ENCODE data around the gene TSPAN18. TPM values are rescaled to one million over a fixed set of nuclear protein-coding genes. Genes with fewer than 3 reads are reported as not detected.

Gene TSPAN18
- total RNA-seq, 1 experiment from 2014 or later, result 2.8 TPM

GRCh38 chr11:44917741-44918140 is 191.0 kb downstream of the TSPAN18 start:
- H3K27ac ChIP-seq (ENCODE audit: low read depth, low read length, poor library complexity, severe bottlenecking), result no peak overlapping the region
- TF ChIP-seq EZH2 (IDR thresholded peaks at IDR 0.05; ENCODE audit: borderline replicate concordance, low read depth, low read length, poor library complexity, severe bottlenecking) (no peak), CTCF (conservative IDR thresholded peaks at IDR 0.05; ENCODE audit: low read depth, low read length) (no peak)
- no peaks in the 10 kb centered on the region for H3K9me3 ChIP-seq (ENCODE audit: low read depth, low read length, poor library complexity, severe bottlenecking)
- no TSS peak for BruUV-seq (replicated peaks)
- intact Hi-C loops (cut with micrococcal nuclease; ENCODE audit: unreplicated experiment), result loop anchor here (10.0 kb wide), 1 partner anchor 823 kb away; the partner anchor contains the start of gene EXT2
- DNase-seq (ENCODE audit: low spot score), result no peak
- H3K27me3 ChIP-seq (replicated peaks; ENCODE audit: insufficient read depth, low read depth, low read length, poor library complexity), result no peaks in the 10 kb centered on the region
- no peak overlapping the region for H3K4me3 ChIP-seq (ENCODE audit: low read depth, low read length, poor library complexity, severe bottlenecking)
- CTCF ChIA-PET, result no interaction called here
- POLR2A ChIA-PET (ENCODE audit: low non-redundant PET), result no interaction called here
- H3K36me3 ChIP-seq (ENCODE audit: insufficient read depth, low read length, poor library complexity, severe bottlenecking), result no peaks in the 10 kb centered on the region
- H3K4me1 ChIP-seq (ENCODE audit: insufficient read depth, low read length, poor library complexity, severe bottlenecking), result no peaks in the 10 kb centered on the region

- H3K4me1 ChIP-seq (ENCODE audit: insufficient read depth, low read length, poor library complexity, severe bottlenecking), result no peaks in the 10 kb centered on the region
- no peak for TF ChIP-seq EZH2 (IDR thresholded peaks at IDR 0.05; ENCODE audit: borderline replicate concordance, low read depth, low read length, poor library complexity, severe bottlenecking)
- no peak for TF ChIP-seq CTCF (conservative IDR thresholded peaks at IDR 0.05; ENCODE audit: low read depth, low read length)
- BruUV-seq (replicated peaks), result no TSS peak
- ChIA-PET POLR2A (ENCODE audit: low non-redundant PET) (no interaction called here), CTCF (interaction anchor here (1.5 kb wide), 1 partner anchor 185 kb away, joined by 4 read pairs; no protein-coding TSS in a partner anchor)
- intact Hi-C loops (cut with micrococcal nuclease; ENCODE audit: unreplicated experiment), result loop anchor here (10.0 kb wide), 1 partner anchor 56 kb away; no protein-coding TSS in a partner anchor
- no peak overlapping the region for H3K4me3 ChIP-seq (ENCODE audit: low read depth, low read length, poor library complexity, severe bottlenecking)
- H3K36me3 ChIP-seq (ENCODE audit: insufficient read depth, low read length, poor library complexity, severe bottlenecking), result no peaks in the 10 kb centered on the region
- no peak for DNase-seq (ENCODE audit: low spot score)
- H3K27ac ChIP-seq (ENCODE audit: low read depth, low read length, poor library complexity, severe bottlenecking), result no peak overlapping the region
- no peaks in the 10 kb centered on the region for H3K27me3 ChIP-seq (replicated peaks; ENCODE audit: insufficient read depth, low read depth, low read length, poor library complexity)
- H3K9me3 ChIP-seq (ENCODE audit: low read depth, low read length, poor library complexity, severe bottlenecking), result no peaks in the 10 kb centered on the region
Observed at GRCh38 chr11:44920451-44920850, 193.7 kb downstream of the TSPAN18 start.

- Histone ChIP-seq H3K27me3 (replicated peaks; ENCODE audit: insufficient read depth, low read depth, low read length, poor library complexity) (no peaks in the 10 kb centered on the region), H3K4me3 (ENCODE audit: low read depth, low read length, poor library complexity, severe bottlenecking) (no peak overlapping the region), H3K27ac (ENCODE audit: low read depth, low read length, poor library complexity, severe bottlenecking) (no peak overlapping the region), H3K36me3 (ENCODE audit: insufficient read depth, low read length, poor library complexity, severe bottlenecking) (no peaks in the 10 kb centered on the region), H3K9me3 (ENCODE audit: low read depth, low read length, poor library complexity, severe bottlenecking) (no peaks in the 10 kb centered on the region), H3K4me1 (ENCODE audit: insufficient read depth, low read length, poor library complexity, severe bottlenecking) (peaks cover 5% of the 10 kb centered on the region)
- BruUV-seq (replicated peaks), result no TSS peak
- DNase-seq (ENCODE audit: low spot score), result no peak
- CTCF ChIA-PET, result interaction anchor here (0.7 to 1.5 kb wide), 2 partner anchors 188 to 298 kb away, joined by 3 to 11 read pairs; no protein-coding TSS in a partner anchor
- POLR2A ChIA-PET (ENCODE audit: low non-redundant PET), result no interaction called here
- intact Hi-C loops (cut with micrococcal nuclease; ENCODE audit: unreplicated experiment), result loop anchor here (10.0 kb wide), 1 partner anchor 58 kb away; no protein-coding TSS in a partner anchor
- TF ChIP-seq EZH2 (IDR thresholded peaks at IDR 0.05; ENCODE audit: borderline replicate concordance, low read depth, low read length, poor library complexity, severe bottlenecking), result no peak
- no peak for TF ChIP-seq CTCF (conservative IDR thresholded peaks at IDR 0.05; ENCODE audit: low read depth, low read length)
Observed at GRCh38 chr11:44923115-44923514, 196.4 kb downstream of the TSPAN18 start.

All from A673 (cell line).